Progenitor cell of endocrine pancreas (in vitro differentiated cells): Measurements from ENCODE around the gene EFCAB5. TPM values are rescaled to one million over a fixed set of nuclear protein-coding genes. Genes with fewer than 3 reads are reported as not detected.
"Not testable (repeated sequence)": the region's sequence is repeated elsewhere in the genome, so short reads cannot be mapped to it uniquely, and the experiment has no call there.

Experiments used
- DNase-seq: peaks from one replicate; pipeline ENCODE4 v3.0.0; 2021; ENCODE audit warnings: low spot score; ENCODE audit not compliant: unreplicated experiment
- H3K27ac Mint-ChIP-seq: 2 replicates; pipeline ENCODE4 v1.8.0; 2021; ENCODE audit warnings: mild to moderate bottlenecking, moderate library complexity, mixed read lengths
- H3K27me3 Mint-ChIP-seq: 2 replicates; pipeline ENCODE4 v1.8.0; 2021; ENCODE audit warnings: mixed read lengths
- H3K36me3 Mint-ChIP-seq: 2 replicates; pipeline ENCODE4 v1.8.0; 2022; ENCODE audit warnings: mixed read lengths; ENCODE audit not compliant: insufficient read depth
- H3K4me1 Mint-ChIP-seq: 2 replicates; pipeline ENCODE4 v1.8.0; 2021; ENCODE audit warnings: low read depth, mixed read lengths
- H3K4me3 Mint-ChIP-seq: 2 replicates; pipeline ENCODE4 v1.8.0; 2021; ENCODE audit warnings: low read depth, mild to moderate bottlenecking, moderate library complexity, mixed read lengths
- H3K9me3 Mint-ChIP-seq: 2 replicates; pipeline ENCODE4 v1.8.0; 2021; ENCODE audit warnings: low read depth, mixed read lengths
- CTCF ChIP-seq: fragments of 200-600 bp; sonication (generic); IDR thresholded peaks from one replicate; pipeline ENCODE4 v1.5.0; 2021; ENCODE audit warnings: antibody characterized with exemption, mild to moderate bottlenecking; ENCODE audit not compliant: unreplicated experiment
- total RNA-seq: library from RNA; stranded (reverse); gene quantifications from 2 replicates; pipeline ENCODE4 v1.2.1, GENCODE V29; 2021

Gene EFCAB5
- total RNA-seq, 1 donor from 2014 or later, result not detected

GRCh38 chr17:29930409-29931010, 10.9 kb upstream of the EFCAB5 start:
- peaks cover 16% of the 10 kb centered on the region for H3K4me1 Mint-ChIP-seq
- H3K9me3 Mint-ChIP-seq, result no peaks in the 10 kb centered on the region
- H3K4me3 Mint-ChIP-seq, result no peak overlapping the region
- no peak for DNase-seq
- TF ChIP-seq CTCF, result no peak
- H3K27ac Mint-ChIP-seq, result peak overlapping the region; percentile 7
- no peaks in the 10 kb centered on the region for H3K36me3 Mint-ChIP-seq
- H3K27me3 Mint-ChIP-seq, result no peaks in the 10 kb centered on the region

GRCh38 chr17:29931231-29931932, 10.1 kb upstream of the EFCAB5 start:
- no peak overlapping the region for H3K4me3 Mint-ChIP-seq
- peaks cover 16% of the 10 kb centered on the region for H3K4me1 Mint-ChIP-seq
- H3K9me3 Mint-ChIP-seq, result no peaks in the 10 kb centered on the region
- no peaks in the 10 kb centered on the region for H3K27me3 Mint-ChIP-seq
- peak; percentile 29 for DNase-seq
- peak; percentile 90 for TF ChIP-seq CTCF
- H3K27ac Mint-ChIP-seq, result no peak overlapping the region
- no peaks in the 10 kb centered on the region for H3K36me3 Mint-ChIP-seq

GRCh38 chr17:29933379-29933778, 8.1 kb upstream of the EFCAB5 start:
- H3K4me1 Mint-ChIP-seq, result peaks cover 6% of the 10 kb centered on the region
- H3K27ac Mint-ChIP-seq, result no peak overlapping the region
- H3K27me3 Mint-ChIP-seq, result no peaks in the 10 kb centered on the region
- no peak overlapping the region for H3K4me3 Mint-ChIP-seq
- H3K9me3 Mint-ChIP-seq, result no peaks in the 10 kb centered on the region
- H3K36me3 Mint-ChIP-seq, result no peaks in the 10 kb centered on the region
- DNase-seq, result no peak
- no peak for TF ChIP-seq CTCF

GRCh38 chr17:29935909-29936308, 5.5 kb upstream of the EFCAB5 start:
- not testable (repeated sequence) for H3K4me3 Mint-ChIP-seq, H3K4me1 Mint-ChIP-seq, DNase-seq, H3K9me3 Mint-ChIP-seq, H3K27me3 Mint-ChIP-seq, H3K27ac Mint-ChIP-seq, H3K36me3 Mint-ChIP-seq

GRCh38 chr17:29936724-29937123, 4.7 kb upstream of the EFCAB5 start:
- Mint-ChIP-seq H3K4me3 (no peak overlapping the region), H3K36me3 (no peaks in the 10 kb centered on the region), H3K4me1 (no peaks in the 10 kb centered on the region), H3K27me3 (peaks cover 5% of the 10 kb centered on the region), H3K27ac (no peak overlapping the region), H3K9me3 (no peaks in the 10 kb centered on the region)
- no peak for TF ChIP-seq CTCF
- DNase-seq, result no peak

- peaks cover 16% of the 10 kb centered on the region for H3K4me1 Mint-ChIP-seq
- H3K27ac Mint-ChIP-seq, result no peak overlapping the region
Observed at GRCh38 chr17:29945281-29945680, 3.8 kb downstream of the EFCAB5 start.

More at GRCh38 chr17:29945281-29945680, 3.8 kb downstream of the EFCAB5 start:
- no peak for TF ChIP-seq CTCF
- no peak for DNase-seq
- H3K9me3 Mint-ChIP-seq, result no peaks in the 10 kb centered on the region
- H3K27me3 Mint-ChIP-seq, result no peaks in the 10 kb centered on the region
- H3K4me3 Mint-ChIP-seq, result no peak overlapping the region
- H3K36me3 Mint-ChIP-seq, result no peaks in the 10 kb centered on the region
